Tibial nerve (tissue), 4 donors: ENCODE data around the gene NT5C2. TPM values are rescaled to one million over a fixed set of nuclear protein-coding genes. Genes with fewer than 3 reads are reported as not detected.
"Not testable (repeated sequence)": the region's sequence is repeated elsewhere in the genome, so short reads cannot be mapped to it uniquely, and the experiment has no call there.

Experiments
- DNase-seq, 2 donors: peaks; one replicate each; pipeline ENCODE4 v3.0.0-alpha.2; 2019; ENCODE audit warnings: low spot score in 2 of 2
- H3K27ac ChIP-seq, 4 donors: fragments of 200-600 bp; sonication (generic) in 3 of 4; one replicate each; pipeline ENCODE4 v1.5.1; 2017 to 2019; ENCODE audit warnings: mild to moderate bottlenecking in 1 of 4
- H3K27me3 ChIP-seq, 2 donors: fragments of 200-600 bp; sonication (generic) in 1 of 2; one replicate each; pipeline versions ENCODE4 v1.5.1 to v1.6.0; 2017 to 2019
- H3K36me3 ChIP-seq, 3 donors: fragments of 200-600 bp; sonication (generic); one replicate each; pipeline ENCODE4 v1.5.1; 2018 to 2019
- H3K4me1 ChIP-seq, 4 donors: fragments of 200-600 bp; sonication (generic) in 3 of 4; one replicate each; pipeline ENCODE4 v1.5.1; 2017 to 2019
- H3K4me3 ChIP-seq, 4 donors: fragments of 200-600 bp; sonication (generic) in 3 of 4; one replicate each; pipeline ENCODE4 v1.5.1; 2017 to 2019; ENCODE audit warnings: mild to moderate bottlenecking in 1 of 4, moderate library complexity in 1 of 4
- H3K9me3 ChIP-seq, 4 donors: fragments of 200-600 bp; sonication (generic) in 3 of 4; one replicate each; pipeline ENCODE4 v1.5.1; 2017 to 2019
- CTCF ChIP-seq, 5 experiments: fragments of 200-600 bp in 3 of 5; fragments of 450-650 bp in 2 of 5; sonication (generic) in 3 of 5; IDR thresholded peaks; one replicate each; pipeline ENCODE4 v1.5.1; 2016 to 2019; ENCODE audit warnings: antibody characterized with exemption in 5 of 5, mild to moderate bottlenecking in 3 of 5, moderate library complexity in 2 of 5
- EP300 ChIP-seq, 2 donors: sonication (generic); formaldehyde crosslinking; IDR thresholded peaks; one replicate each; pipeline ENCODE4 v1.6.1; 2017; ENCODE audit warnings: antibody characterized with exemption in 2 of 2, mild to moderate bottlenecking in 1 of 2
- POLR2A ChIP-seq, 2 donors: fragments of 450-650 bp; IDR thresholded peaks; one replicate each; pipeline ENCODE4 v1.6.1; 2017; ENCODE audit warnings: antibody characterized with exemption in 2 of 2, mild to moderate bottlenecking in 2 of 2, moderate library complexity in 2 of 2
- WGBS, 2 donors: methylation state at CpG; one replicate each; pipeline ENCODE4 v1.1.5; 2018; 5-methylcytosine and 5-hydroxymethylcytosine counted together
- total RNA-seq, 4 donors: library from RNA; depleted of rRNA; stranded (reverse); fragments of >200 nt; gene quantifications; one replicate each; pipeline ENCODE4 v1.1.0, GENCODE V29; 2016

NT5C2 gene
- total RNA-seq, 4 donors from 2014 or later = 52.2 to 82.8 (median 72.4) TPM

GRCh38 chr10:103224133-103224532 lies 31.1 kb upstream of the NT5C2 start:
- H3K4me3 ChIP-seq = no peak overlapping the region
- DNase-seq = no peak
- peaks cover 0 to 32% (median 4%) of the 10 kb centered on the region in 4 donors for H3K9me3 ChIP-seq
- no peaks in the 10 kb centered on the region for H3K27me3 ChIP-seq
- H3K36me3 ChIP-seq = peaks cover 0 to 3% (median 0%) of the 10 kb centered on the region in 3 donors
- TF ChIP-seq POLR2A (IDR thresholded peaks at IDR 0.05) (no peak), EP300 (IDR thresholded peaks at IDR 0.05) (no peak), CTCF (IDR thresholded peaks at IDR 0.05) (no peak)
- 92 to 94% methylated on average over 4 of the region's 4 CpGs for WGBS, 2 donors
- H3K4me1 ChIP-seq = no peaks in the 10 kb centered on the region
- no peak overlapping the region for H3K27ac ChIP-seq

GRCh38 chr10:103216362-103216761 lies 23.3 kb upstream of the NT5C2 start:
- H3K9me3 ChIP-seq, H3K36me3 ChIP-seq, H3K4me3 ChIP-seq, H3K27me3 ChIP-seq, H3K27ac ChIP-seq, DNase-seq, H3K4me1 ChIP-seq: not testable (repeated sequence)
- WGBS, 2 donors = 48 to 53% methylated on average over 4 of the region's 4 CpGs

- Histone ChIP-seq H3K9me3 (peaks cover 0 to 15% (median 0%) of the 10 kb centered on the region in 4 donors), H3K27ac (no peak overlapping the region), H3K36me3 (no peaks in the 10 kb centered on the region), H3K4me3 (no peak overlapping the region), H3K27me3 (no peaks in the 10 kb centered on the region), H3K4me1 (no peaks in the 10 kb centered on the region)
- TF ChIP-seq POLR2A (IDR thresholded peaks at IDR 0.05) (no peak), EP300 (IDR thresholded peaks at IDR 0.05) (no peak), CTCF (IDR thresholded peaks at IDR 0.05) (no peak)
- 72 to 83% methylated on average over 5 of the region's 5 CpGs for WGBS, 2 donors
- no peak for DNase-seq
Measured at GRCh38 chr10:103215601-103216000, 22.5 kb upstream of the NT5C2 start.

- DNase-seq = not testable (repeated sequence)
- WGBS, 2 donors = 89 to 96% methylated on average over 4 of the region's 4 CpGs
Measured at GRCh38 chr10:103210262-103210661, 17.2 kb upstream of the NT5C2 start.

GRCh38 chr10:103207643-103208042 lies 14.6 kb upstream of the NT5C2 start:
- not testable (repeated sequence) for H3K36me3 ChIP-seq, DNase-seq, H3K4me3 ChIP-seq, H3K27me3 ChIP-seq, H3K4me1 ChIP-seq, H3K27ac ChIP-seq
- H3K9me3 ChIP-seq = peaks cover 0 to 32% (median 0%) of the 10 kb centered on the region in 4 donors
- WGBS, 2 donors = 37 to 43% methylated on average over 3 of the region's 3 CpGs

More at GRCh38 chr10:103210262-103210661, 17.2 kb upstream of the NT5C2 start:
- not testable (repeated sequence) for H3K4me1 ChIP-seq, H3K36me3 ChIP-seq, H3K4me3 ChIP-seq, H3K27me3 ChIP-seq, H3K27ac ChIP-seq
- peaks cover 0 to 32% (median 0%) of the 10 kb centered on the region in 4 donors for H3K9me3 ChIP-seq

GRCh38 chr10:103207141-103207540 lies 14.1 kb upstream of the NT5C2 start:
- no peaks in the 10 kb centered on the region for H3K36me3 ChIP-seq
- WGBS, 2 donors = 40 to 46% methylated on average over 2 of the region's 2 CpGs
- no peak for TF ChIP-seq EP300 (IDR thresholded peaks at IDR 0.05)
- no peak overlapping the region for H3K4me3 ChIP-seq
- no peaks in the 10 kb centered on the region for H3K27me3 ChIP-seq
- peaks cover 0 to 31% (median 0%) of the 10 kb centered on the region in 4 donors for H3K9me3 ChIP-seq
- H3K27ac ChIP-seq = no peak overlapping the region
- H3K4me1 ChIP-seq = no peaks in the 10 kb centered on the region
- no peak for DNase-seq

- 72 to 84% methylated on average over 3 of the region's 3 CpGs for WGBS, 2 donors
- H3K36me3 ChIP-seq, H3K27me3 ChIP-seq, H3K4me1 ChIP-seq, DNase-seq, H3K27ac ChIP-seq, H3K4me3 ChIP-seq: not testable (repeated sequence)
- peaks cover 0 to 27% (median 0%) of the 10 kb centered on the region in 4 donors for H3K9me3 ChIP-seq
Measured at GRCh38 chr10:103206715-103207114, 13.6 kb upstream of the NT5C2 start.

- not testable (repeated sequence) for H3K4me3 ChIP-seq, H3K27me3 ChIP-seq, H3K36me3 ChIP-seq, DNase-seq, H3K4me1 ChIP-seq, H3K27ac ChIP-seq
- 71 to 72% methylated on average over 4 of the region's 4 CpGs for WGBS, 2 donors
- peaks cover 0 to 14% (median 0%) of the 10 kb centered on the region in 4 donors for H3K9me3 ChIP-seq
Measured at GRCh38 chr10:103205401-103205800, 12.3 kb upstream of the NT5C2 start.
